ENCODE measurements around the gene PRKCSH. TPM values are rescaled to one million over a fixed set of nuclear protein-coding genes. Genes with fewer than 3 reads are reported as not detected.

Gene PRKCSH, protein sequence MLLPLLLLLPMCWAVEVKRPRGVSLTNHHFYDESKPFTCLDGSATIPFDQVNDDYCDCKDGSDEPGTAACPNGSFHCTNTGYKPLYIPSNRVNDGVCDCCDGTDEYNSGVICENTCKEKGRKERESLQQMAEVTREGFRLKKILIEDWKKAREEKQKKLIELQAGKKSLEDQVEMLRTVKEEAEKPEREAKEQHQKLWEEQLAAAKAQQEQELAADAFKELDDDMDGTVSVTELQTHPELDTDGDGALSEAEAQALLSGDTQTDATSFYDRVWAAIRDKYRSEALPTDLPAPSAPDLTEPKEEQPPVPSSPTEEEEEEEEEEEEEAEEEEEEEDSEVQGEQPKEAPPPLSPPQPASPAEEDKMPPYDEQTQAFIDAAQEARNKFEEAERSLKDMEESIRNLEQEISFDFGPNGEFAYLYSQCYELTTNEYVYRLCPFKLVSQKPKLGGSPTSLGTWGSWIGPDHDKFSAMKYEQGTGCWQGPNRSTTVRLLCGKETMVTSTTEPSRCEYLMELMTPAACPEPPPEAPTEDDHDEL
- 224 TPM for polyA plus RNA-seq (2013, experiment 1 of 2)
- 245 TPM for polyA plus RNA-seq (2013, experiment 2 of 2)

DNA sequence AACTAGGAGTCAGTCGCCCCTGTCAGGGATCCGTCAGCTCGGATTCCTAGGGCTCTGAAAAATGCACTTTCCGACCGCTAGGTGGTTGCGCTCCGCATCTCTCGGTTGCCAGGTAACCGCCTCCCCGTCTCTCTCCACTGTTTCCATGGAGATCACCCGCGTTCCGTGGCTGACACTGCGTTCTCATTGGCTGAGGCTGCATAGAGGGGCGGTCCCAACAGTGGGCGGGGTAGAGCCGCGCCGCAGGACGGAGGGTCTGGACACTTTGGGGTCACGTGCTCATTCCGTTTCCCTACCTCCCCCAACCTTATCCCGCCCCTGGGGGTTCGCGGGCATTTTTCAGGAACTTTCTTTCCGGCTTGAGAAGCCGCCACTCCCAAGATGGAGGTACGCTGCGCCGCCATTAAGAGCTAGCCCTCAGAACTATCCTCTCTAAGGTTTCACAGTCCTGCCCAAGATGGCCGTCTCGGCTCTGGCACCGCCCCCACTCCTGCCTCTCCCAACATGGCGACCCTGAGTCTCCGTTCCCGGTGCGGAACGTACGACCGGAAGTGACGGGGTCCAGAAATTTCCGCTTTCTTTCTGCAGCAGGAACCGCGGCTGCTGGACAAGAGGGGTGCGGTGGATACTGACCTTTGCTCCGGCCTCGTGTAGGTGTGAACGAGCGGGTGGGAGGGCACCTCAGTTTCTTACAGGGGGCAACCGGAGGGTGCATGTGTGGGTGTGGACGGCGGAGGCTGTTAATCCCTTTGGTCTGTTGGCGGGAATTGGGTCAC is at the start of gene PRKCSH, which contains the start of gene ODAD3:
Gene PRKCSH (plus strand): TSS at position 579 of the 776 bp plus-strand sequence. CDS start 483 bp downstream, outside the sequence.
Gene ODAD3 (minus strand): TSS at position 65 of the 776 bp plus-strand sequence. CDS start 105 bp downstream, outside the sequence.
- H3K27me3 ChIP-seq (ENCODE audit: insufficient read depth, low read length), result no peaks in the 10 kb centered on the region
- peak within 1 kb of the TSS; percentile 80 for H3K4me3 ChIP-seq (ENCODE audit: low read length)
- under 1% methylated on average over 53 of the region's 53 CpGs for WGBS
- peak within 1 kb of the TSS; percentile 92 for H3K9ac ChIP-seq (ENCODE audit: low read depth, low read length)
- H3K36me3 ChIP-seq (ENCODE audit: insufficient read depth, low read length), result peaks cover 34% of the 10 kb centered on the region
- no peaks in the 10 kb centered on the region for H3K9me3 ChIP-seq (ENCODE audit: insufficient read depth, low read depth, low read length)
- peaks cover 4% of the 10 kb centered on the region; the same call in 1 of the 2 replicates for H3K4me1 ChIP-seq (ENCODE audit: insufficient read depth, low read length)
- H3K27ac ChIP-seq (ENCODE audit: low read depth, low read length), result peak within 1 kb of the TSS; percentile 72

DNA sequence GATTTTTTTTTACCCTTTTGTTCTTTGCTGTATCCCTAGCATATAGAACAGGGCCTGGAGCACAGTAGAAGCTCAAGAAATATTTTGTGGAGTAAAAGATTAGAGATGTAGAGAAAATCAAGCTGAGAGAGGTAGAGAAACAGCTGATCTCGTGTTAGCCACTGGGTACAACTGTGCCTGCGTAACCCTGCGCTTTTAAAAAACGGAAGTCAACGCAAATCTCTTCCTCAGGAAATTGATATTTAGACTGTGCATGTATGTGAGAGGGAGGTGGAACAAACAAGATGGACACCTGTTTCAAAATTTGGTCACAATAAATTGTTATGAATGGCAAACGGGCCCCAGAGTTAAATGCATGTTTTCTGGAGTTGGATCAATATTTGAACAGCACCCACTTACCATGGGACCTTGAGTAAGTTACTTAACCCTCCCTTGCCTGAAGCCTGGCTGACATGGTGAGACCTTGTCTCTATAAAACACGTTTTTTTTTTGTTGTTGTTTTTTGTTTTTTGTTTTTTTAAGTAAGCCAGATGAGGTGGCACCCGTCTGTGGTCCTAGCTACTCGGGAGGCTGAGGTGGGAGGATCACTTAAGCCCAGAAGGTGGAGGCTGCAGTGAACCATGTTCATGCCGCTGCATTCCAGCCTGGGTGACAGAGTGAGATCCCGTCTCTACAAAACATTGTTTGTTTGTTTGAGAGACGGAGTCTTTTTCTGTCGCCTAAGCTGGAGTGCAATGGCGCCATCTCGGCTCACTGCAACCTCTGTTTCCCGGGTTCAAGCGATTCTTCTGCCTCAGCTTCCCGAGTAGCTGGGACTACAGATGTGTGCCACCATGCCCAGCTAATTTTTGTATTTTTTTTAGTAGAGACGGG is 48.0 kb upstream of the PRKCSH start:
- 90% methylated on average over 19 of the region's 19 CpGs for whole genome bisulfite sequencing
- Histone ChIP-seq H3K4me3 (ENCODE audit: low read length) (no peak overlapping the region), H3K27ac (ENCODE audit: low read depth, low read length) (no peak overlapping the region)

DNA sequence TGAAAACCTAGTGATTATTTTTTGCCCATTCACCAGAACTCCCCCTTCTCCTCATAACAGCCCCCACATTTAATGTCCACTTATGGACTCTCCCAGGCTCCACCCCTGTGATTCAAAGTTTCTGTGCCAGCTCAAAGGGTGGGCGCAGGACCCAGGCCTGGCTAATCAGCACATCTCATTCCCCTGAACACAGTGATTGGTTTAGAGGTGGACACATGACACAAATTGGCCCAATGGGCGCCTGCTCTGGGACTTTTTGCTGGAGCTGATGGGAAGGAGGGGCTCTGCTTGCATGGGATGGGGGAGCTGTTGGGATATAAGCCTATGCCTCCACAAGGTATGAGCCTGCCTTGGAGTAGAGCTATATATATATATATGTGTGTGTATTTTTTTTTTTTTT is 45.1 kb upstream of the PRKCSH start:
- H3K4me3 ChIP-seq (ENCODE audit: low read length), result no peak overlapping the region
- H3K4me1 ChIP-seq (ENCODE audit: insufficient read depth, low read length), result no peaks in the 10 kb centered on the region
- WGBS, result 80% methylated on average over 2 of the region's 2 CpGs

More for the DNA sequence above, 48.0 kb upstream of the PRKCSH start:
- no peaks in the 10 kb centered on the region for H3K36me3 ChIP-seq (ENCODE audit: insufficient read depth, low read length)
- H3K27me3 ChIP-seq (ENCODE audit: insufficient read depth, low read length), result peaks cover 13% of the 10 kb centered on the region; the same call in 1 of the 2 replicates
- no peak overlapping the region for H3K9ac ChIP-seq (ENCODE audit: low read depth, low read length)
- H3K9me3 ChIP-seq (ENCODE audit: insufficient read depth, low read depth, low read length), result no peaks in the 10 kb centered on the region
- H3K4me1 ChIP-seq (ENCODE audit: insufficient read depth, low read length), result peaks cover 4% of the 10 kb centered on the region; the same call in 1 of the 2 replicates

DNA sequence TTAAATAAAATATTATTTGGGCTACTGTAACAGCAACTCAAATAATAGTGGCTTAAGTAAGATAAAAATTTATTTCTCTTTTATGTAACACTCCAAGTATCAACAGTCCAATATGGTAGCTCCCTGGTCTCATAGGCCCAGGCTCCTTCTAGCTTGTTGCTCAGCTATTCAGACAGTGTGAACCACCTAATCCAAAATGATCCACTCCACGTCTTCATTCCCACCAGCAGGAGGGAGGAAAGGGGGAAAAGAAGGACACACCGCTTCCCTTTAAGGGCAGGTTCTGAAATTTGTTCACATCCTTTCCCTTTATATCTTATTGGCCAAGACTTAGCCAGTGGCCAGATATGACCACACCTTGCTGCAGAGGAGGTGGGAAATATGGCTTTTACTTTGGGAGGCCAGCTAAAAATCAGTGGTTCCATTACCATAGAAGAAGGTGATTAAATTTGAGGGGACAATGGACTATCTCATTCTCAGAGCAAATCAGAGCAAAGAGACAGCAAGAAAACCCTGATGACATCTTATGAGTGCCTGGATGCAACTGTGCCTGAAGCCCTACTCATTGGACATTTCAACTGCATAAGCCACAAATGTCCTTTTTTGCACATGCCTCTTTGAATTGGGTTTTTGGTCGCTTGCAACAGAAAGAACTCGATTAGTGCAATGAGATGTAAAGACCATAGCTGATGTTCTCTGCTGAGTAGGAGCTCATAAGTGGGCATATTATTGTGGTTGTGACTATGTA is 44.3 kb upstream of the PRKCSH start:
- Histone ChIP-seq H3K27ac (ENCODE audit: low read depth, low read length) (no peak overlapping the region), H3K36me3 (ENCODE audit: insufficient read depth, low read length) (peaks cover 5% of the 10 kb centered on the region; the same call in 1 of the 2 replicates), H3K4me3 (ENCODE audit: low read length) (no peak overlapping the region), H3K9ac (ENCODE audit: low read depth, low read length) (no peak overlapping the region), H3K27me3 (ENCODE audit: insufficient read depth, low read length) (no peaks in the 10 kb centered on the region), H3K9me3 (ENCODE audit: insufficient read depth, low read depth, low read length) (no peaks in the 10 kb centered on the region), H3K4me1 (ENCODE audit: insufficient read depth, low read length) (no peaks in the 10 kb centered on the region)
- WGBS, result 82% methylated on average over 3 of the region's 4 CpGs

More for the DNA sequence above, 45.1 kb upstream of the PRKCSH start:
- Histone ChIP-seq H3K36me3 (ENCODE audit: insufficient read depth, low read length) (peaks cover 5% of the 10 kb centered on the region; the same call in 1 of the 2 replicates), H3K27me3 (ENCODE audit: insufficient read depth, low read length) (no peaks in the 10 kb centered on the region), H3K9me3 (ENCODE audit: insufficient read depth, low read depth, low read length) (no peaks in the 10 kb centered on the region), H3K27ac (ENCODE audit: low read depth, low read length) (no peak overlapping the region), H3K9ac (ENCODE audit: low read depth, low read length) (no peak overlapping the region)

DNA sequence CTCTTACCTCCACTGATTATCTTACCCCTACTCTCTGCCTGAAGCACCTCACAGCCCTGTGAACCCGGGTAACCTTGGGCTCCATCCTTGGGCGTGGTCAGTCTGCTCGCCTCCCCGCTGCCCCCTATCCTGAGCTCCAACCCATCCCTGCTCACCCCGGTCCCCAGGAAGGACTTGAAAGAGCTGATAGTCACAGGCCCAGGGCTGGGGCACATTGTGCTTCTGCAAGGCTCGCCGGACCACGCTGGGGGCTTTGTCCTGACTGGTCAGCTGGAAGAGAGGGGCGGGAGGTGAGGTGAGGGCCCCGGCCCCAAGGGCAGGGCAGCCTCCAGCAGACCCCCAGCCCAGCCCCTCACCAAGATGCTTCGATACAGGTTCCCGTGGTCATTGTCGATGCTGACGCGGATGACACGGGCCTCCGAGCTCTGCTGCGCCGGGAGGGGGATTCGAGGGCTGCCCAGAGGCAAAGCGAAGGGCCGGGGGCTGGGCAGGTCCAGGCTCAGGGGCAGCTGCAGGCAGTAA is 38.3 kb upstream of the PRKCSH start:
- Histone ChIP-seq H3K4me1 (ENCODE audit: insufficient read depth, low read length) (no peaks in the 10 kb centered on the region), H3K27me3 (ENCODE audit: insufficient read depth, low read length) (no peaks in the 10 kb centered on the region), H3K9ac (ENCODE audit: low read depth, low read length) (no peak overlapping the region), H3K27ac (ENCODE audit: low read depth, low read length) (no peak overlapping the region), H3K4me3 (ENCODE audit: low read length) (no peak overlapping the region), H3K36me3 (ENCODE audit: insufficient read depth, low read length) (peaks cover 25% of the 10 kb centered on the region; the same call in 1 of the 2 replicates), H3K9me3 (ENCODE audit: insufficient read depth, low read depth, low read length) (no peaks in the 10 kb centered on the region)
- 93% methylated on average over 22 of the region's 22 CpGs for WGBS

DNA sequence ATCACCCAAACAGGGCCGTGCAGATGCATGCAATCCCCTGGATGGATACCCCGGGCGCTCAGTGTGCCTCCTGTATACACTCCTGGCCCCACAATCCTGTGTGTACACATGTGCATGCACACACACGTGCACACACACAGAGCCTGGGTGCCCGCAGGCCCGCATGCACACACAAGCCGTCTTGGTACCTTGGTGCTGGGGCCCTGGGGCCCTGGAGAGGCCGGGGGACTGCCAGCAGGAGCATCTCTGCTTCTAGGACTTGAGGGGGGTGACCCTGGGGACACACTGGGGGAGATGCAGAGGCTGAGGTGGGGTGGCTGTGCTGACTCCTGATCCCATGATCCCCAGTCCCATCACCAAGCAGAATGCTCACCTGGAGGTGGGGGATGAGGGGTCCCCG is 35.8 kb upstream of the PRKCSH start:
- Histone ChIP-seq H3K4me3 (ENCODE audit: low read length) (no peak overlapping the region), H3K9ac (ENCODE audit: low read depth, low read length) (no peak overlapping the region), H3K27ac (ENCODE audit: low read depth, low read length) (no peak overlapping the region), H3K9me3 (ENCODE audit: insufficient read depth, low read depth, low read length) (no peaks in the 10 kb centered on the region), H3K36me3 (ENCODE audit: insufficient read depth, low read length) (peaks cover 30% of the 10 kb centered on the region; the same call in 1 of the 2 replicates), H3K27me3 (ENCODE audit: insufficient read depth, low read length) (no peaks in the 10 kb centered on the region), H3K4me1 (ENCODE audit: insufficient read depth, low read length) (no peaks in the 10 kb centered on the region)
- 94% methylated on average over 9 of the region's 9 CpGs for WGBS

DNA sequence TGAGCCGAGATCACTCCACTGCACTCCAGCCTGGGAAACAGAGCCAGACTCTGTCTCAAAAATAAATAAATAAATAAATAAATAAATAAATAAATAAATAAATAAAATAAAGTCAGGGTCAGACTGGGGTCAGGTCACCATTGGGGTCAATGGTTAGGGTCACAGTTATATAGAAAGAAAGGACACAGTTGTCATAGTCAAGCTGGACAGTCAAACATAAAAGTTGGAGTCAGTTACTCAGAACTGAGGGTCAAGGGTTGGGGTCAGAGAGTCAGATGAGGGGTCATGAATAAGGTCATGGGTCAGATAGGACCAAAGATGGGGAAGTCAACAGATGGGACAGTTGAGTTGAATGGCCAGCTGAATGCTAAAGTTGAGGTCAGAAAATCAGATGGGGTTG is 34.6 kb upstream of the PRKCSH start:
- WGBS, result 67% methylated on average over 1 of the region's 1 CpG
- no peak overlapping the region for H3K4me3 ChIP-seq (ENCODE audit: low read length)
- no peak overlapping the region for H3K27ac ChIP-seq (ENCODE audit: low read depth, low read length)
- no peaks in the 10 kb centered on the region for H3K27me3 ChIP-seq (ENCODE audit: insufficient read depth, low read length)
- no peak overlapping the region for H3K9ac ChIP-seq (ENCODE audit: low read depth, low read length)
- H3K9me3 ChIP-seq (ENCODE audit: insufficient read depth, low read depth, low read length), result no peaks in the 10 kb centered on the region
- H3K36me3 ChIP-seq (ENCODE audit: insufficient read depth, low read length), result peaks cover 30% of the 10 kb centered on the region; the same call in 1 of the 2 replicates
- H3K4me1 ChIP-seq (ENCODE audit: insufficient read depth, low read length), result no peaks in the 10 kb centered on the region

DNA sequence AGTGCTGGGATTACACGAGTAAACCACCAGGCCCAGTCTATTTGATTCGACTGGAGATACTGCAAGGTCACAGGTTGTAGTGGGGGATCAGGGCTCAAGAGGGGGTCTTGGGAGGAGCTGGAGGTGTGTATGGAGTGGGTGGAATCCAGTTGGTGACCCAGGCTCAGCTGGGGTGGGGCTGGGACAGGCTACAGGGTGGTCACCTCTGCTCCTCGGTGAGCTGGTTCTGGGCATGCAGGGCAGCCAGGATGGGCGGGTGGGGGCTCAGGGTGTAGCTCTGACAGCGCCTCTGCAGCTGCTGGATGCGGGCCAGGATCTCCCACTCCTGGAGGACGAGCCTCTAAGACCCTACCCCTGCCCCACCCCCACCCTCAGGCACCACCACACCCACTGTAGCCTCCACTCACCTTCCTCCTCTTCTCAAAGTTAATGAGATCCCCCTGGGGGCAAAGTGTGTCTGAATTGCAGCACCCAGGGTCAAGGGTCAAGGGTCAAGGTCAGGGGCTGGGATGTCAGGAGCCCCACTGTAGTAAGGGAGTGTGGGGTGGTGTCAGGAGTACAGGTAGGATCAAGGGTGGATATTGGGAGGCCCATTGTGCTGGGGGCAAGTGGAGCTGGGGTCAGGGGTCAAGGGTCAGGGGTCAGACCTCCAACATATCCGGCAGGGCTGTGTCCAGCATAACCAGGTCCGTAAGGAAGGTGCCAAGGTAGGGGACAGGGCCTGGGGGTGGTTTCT is 33.5 kb upstream of the PRKCSH start:
- Histone ChIP-seq H3K27ac (ENCODE audit: low read depth, low read length) (no peak overlapping the region), H3K9me3 (ENCODE audit: insufficient read depth, low read depth, low read length) (no peaks in the 10 kb centered on the region), H3K4me3 (ENCODE audit: low read length) (no peak overlapping the region), H3K9ac (ENCODE audit: low read depth, low read length) (no peak overlapping the region), H3K36me3 (ENCODE audit: insufficient read depth, low read length) (peaks cover 29% of the 10 kb centered on the region; the same call in 1 of the 2 replicates), H3K27me3 (ENCODE audit: insufficient read depth, low read length) (no peaks in the 10 kb centered on the region), H3K4me1 (ENCODE audit: insufficient read depth, low read length) (no peaks in the 10 kb centered on the region)
- 92% methylated on average over 9 of the region's 9 CpGs for WGBS

DNA sequence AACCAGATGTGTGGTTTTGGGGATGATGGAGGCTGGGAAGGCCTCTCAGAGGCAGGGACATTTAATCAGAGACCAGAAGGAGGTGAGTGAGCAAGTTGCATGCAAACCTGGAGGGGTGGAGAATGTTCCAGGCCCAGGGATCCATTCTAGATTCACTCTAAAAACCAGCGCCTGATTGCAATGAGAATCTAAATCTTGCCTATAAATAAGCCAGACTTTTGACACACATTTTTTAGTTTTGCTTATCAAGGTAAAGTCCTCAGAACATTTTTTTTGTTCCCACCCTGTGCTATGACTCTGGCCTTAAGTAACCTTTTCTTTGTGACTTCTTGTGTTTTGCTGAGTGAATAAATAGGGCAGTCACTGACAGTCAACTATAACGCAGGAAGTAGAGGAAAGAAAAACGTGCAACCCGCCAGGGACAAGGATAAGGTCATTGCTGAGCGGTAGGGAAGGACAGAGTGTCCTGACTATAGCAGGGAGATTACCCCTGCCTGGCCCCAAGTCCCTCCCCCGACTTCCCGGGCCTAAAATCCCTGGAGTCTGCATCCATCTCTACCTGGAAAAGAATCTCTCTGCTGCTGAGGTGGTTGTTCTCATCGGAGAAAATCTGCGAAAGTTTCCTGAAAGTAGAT is 30.7 kb upstream of the PRKCSH start:
- no peak overlapping the region for H3K4me3 ChIP-seq (ENCODE audit: low read length)
- no peaks in the 10 kb centered on the region for H3K9me3 ChIP-seq (ENCODE audit: insufficient read depth, low read depth, low read length)
- WGBS, result 78% methylated on average over 9 of the region's 9 CpGs
- H3K27me3 ChIP-seq (ENCODE audit: insufficient read depth, low read length), result no peaks in the 10 kb centered on the region
- H3K27ac ChIP-seq (ENCODE audit: low read depth, low read length), result no peak overlapping the region
- H3K4me1 ChIP-seq (ENCODE audit: insufficient read depth, low read length), result no peaks in the 10 kb centered on the region
- peaks cover 20% of the 10 kb centered on the region; the same call in 1 of the 2 replicates for H3K36me3 ChIP-seq (ENCODE audit: insufficient read depth, low read length)
- no peak overlapping the region for H3K9ac ChIP-seq (ENCODE audit: low read depth, low read length)

Data from HUES64 (cell line).